ENCODE data around the gene DRC1. TPM values are rescaled to one million over a fixed set of nuclear protein-coding genes. Genes with fewer than 3 reads are reported as not detected.
A peak's percentile ranks its signal among the peaks of the same experiment; 100 is the strongest.

The DRC1 gene
- total and polyA plus RNA-seq, 8 donors, result 0.92 to 7.9 (median 4.5) TPM; not detected in 1

- Histone ChIP-seq H3K9me3 (no peaks in the 10 kb centered on the region), H3K36me3 (no peaks in the 10 kb centered on the region), H3K27ac (no peak overlapping the region), H3K4me1 (no peaks in the 10 kb centered on the region), H3K4me3 (no peak overlapping the region), H3K27me3 (peaks cover 0 to 21% of the 10 kb centered on the region in 2 donors)
- intact Hi-C loops (cut with DNase I), result no loop called here
- DNase-seq, result no peak
- no peak for TF ChIP-seq CTCF (IDR thresholded peaks at IDR 0.05)
- no peak for ATAC-seq
These were observed 9.1 kb downstream of the DRC1 start for GRCh38 chr2:26410764-26411243.

- Histone ChIP-seq H3K36me3 (no peaks in the 10 kb centered on the region), H3K9me3 (no peaks in the 10 kb centered on the region), H3K4me3 (no peak overlapping the region), H3K27ac (no peak overlapping the region), H3K27me3 (peaks cover 0 to 21% of the 10 kb centered on the region in 2 donors), H3K4me1 (no peaks in the 10 kb centered on the region)
- no peak for DNase-seq
- no peak for ATAC-seq
- intact Hi-C loops (cut with DNase I), result no loop called here
- TF ChIP-seq CTCF (IDR thresholded peaks at IDR 0.05), result no peak
These were observed 9.7 kb downstream of the DRC1 start for GRCh38 chr2:26411419-26411818.

GRCh38 chr2:26412091-26412673 lies 10.5 kb downstream of the DRC1 start:
- Histone ChIP-seq H3K27me3 (peaks cover 0 to 19% of the 10 kb centered on the region in 2 donors), H3K27ac (peak overlapping the region in 1 of 2 donors; percentile 51), H3K4me1 (no peaks in the 10 kb centered on the region), H3K4me3 (peak overlapping the region in 1 of 2 donors; percentile 21), H3K9me3 (no peaks in the 10 kb centered on the region), H3K36me3 (no peaks in the 10 kb centered on the region)
- DNase-seq (no peak), ATAC-seq (peak; percentile 37)
- TF ChIP-seq CTCF (IDR thresholded peaks at IDR 0.05), result no peak
- intact Hi-C loops (cut with DNase I), result no loop called here

GRCh38 chr2:26414311-26414710 lies 12.6 kb downstream of the DRC1 start:
- no peak overlapping the region for H3K27ac ChIP-seq
- H3K27me3 ChIP-seq, result no peaks in the 10 kb centered on the region
- H3K4me1 ChIP-seq, result no peaks in the 10 kb centered on the region
- TF ChIP-seq CTCF (IDR thresholded peaks at IDR 0.05), result no peak
- no peaks in the 10 kb centered on the region for H3K9me3 ChIP-seq
- H3K4me3 ChIP-seq, result no peak overlapping the region
- DNase-seq (no peak), ATAC-seq (no peak)
- intact Hi-C loops (cut with DNase I), result no loop called here
- no peaks in the 10 kb centered on the region for H3K36me3 ChIP-seq

- Histone ChIP-seq H3K36me3 (no peaks in the 10 kb centered on the region), H3K4me1 (no peaks in the 10 kb centered on the region), H3K4me3 (no peak overlapping the region), H3K9me3 (no peaks in the 10 kb centered on the region), H3K27me3 (no peaks in the 10 kb centered on the region), H3K27ac (no peak overlapping the region)
- no peak for DNase-seq
- intact Hi-C loops (cut with DNase I), result no loop called here
- ATAC-seq, result no peak
- no peak for TF ChIP-seq CTCF (IDR thresholded peaks at IDR 0.05)
These were observed 20.2 kb downstream of the DRC1 start for GRCh38 chr2:26421961-26422360.

Data from left lung (tissue), 10 donors.